CD1c-positive myeloid dendritic cell (primary cell): ENCODE measurements around the gene LONRF2.
"Not testable (repeated sequence)": the region's sequence is repeated elsewhere in the genome, so short reads cannot be mapped to it uniquely, and the experiment has no call there.

Source experiments
- DNase-seq: peaks from one replicate; pipeline ENCODE4 v3.0.0-alpha.2; 2016; ENCODE audit errors: extremely low spot score

The LONRF2 gene

GRCh38 chr2:100321866-100322820 lies at the start of gene LONRF2:
LONRF2 (minus strand) TSS chr2:100322501; CDS start chr2:100322093, 408 bp downstream.
- peak; percentile 7 for DNase-seq

GRCh38 chr2:100367163-100367562 lies 44.9 kb upstream of the LONRF2 start:
- no peak for DNase-seq

GRCh38 chr2:100365434-100365833 lies 43.1 kb upstream of the LONRF2 start:
- DNase-seq, result no peak

DNA sequence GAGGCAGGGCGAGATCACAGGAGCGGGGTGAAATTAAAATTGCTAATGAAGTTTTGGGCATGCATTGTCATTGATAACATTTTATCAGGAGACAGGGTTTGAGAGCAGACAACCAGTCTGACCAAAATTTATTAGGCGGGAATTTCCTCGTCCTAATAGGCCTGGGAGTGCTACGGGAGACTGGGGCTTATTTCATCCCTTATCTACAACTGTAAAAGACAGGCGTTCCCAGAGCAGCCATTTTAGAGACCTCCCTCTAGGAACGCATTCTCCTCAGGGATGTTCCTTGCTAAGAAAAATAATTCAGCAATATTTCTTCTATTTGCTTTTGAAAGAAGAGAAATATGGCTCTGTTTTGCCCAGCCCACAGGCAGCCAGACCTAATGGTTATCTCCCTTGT lies 40.0 kb upstream of the LONRF2 start:
- not testable (repeated sequence) for DNase-seq

DNA sequence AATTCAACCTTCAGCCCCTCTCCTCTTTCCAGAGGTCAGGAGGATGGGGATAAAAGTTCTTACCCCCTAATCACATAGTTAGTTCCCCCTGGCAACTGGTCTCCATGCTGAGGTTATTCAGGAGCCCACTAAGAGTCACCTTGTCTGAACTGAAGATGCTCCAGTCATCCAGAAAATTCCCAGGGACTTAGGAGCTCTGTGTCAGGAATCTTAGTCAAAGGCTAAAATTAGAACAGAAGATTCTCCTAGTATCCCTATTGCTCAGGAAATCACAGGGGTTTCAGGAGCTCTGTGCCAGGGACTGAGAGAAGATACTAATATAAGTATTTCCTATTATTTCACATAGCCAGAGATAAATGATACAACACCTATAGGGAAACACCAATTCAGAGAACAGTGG lies 37.3 kb upstream of the LONRF2 start:
- no peak for DNase-seq

DNA sequence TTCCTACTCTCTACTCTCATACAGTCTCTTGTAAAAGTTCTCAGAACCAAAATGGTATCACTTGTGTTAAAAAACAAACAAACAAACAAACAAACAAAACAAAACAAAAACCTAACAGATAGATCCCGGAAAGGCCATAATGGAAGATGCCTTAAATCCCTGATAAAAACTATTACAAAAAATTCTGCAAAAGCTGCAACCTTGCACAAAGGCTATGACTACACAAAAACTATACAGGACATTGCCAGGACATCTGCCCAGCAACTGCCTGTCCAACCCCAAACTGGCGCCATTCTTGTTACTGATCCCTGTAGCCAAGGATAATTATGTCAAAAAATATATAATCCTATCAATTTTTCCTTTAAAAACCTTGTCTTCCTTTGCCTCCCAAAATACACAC lies 36.3 kb upstream of the LONRF2 start:
- DNase-seq, result no peak

GRCh38 chr2:100352521-100352920 lies 30.2 kb upstream of the LONRF2 start:
- DNase-seq, result no peak

GRCh38 chr2:100350661-100351185 lies 28.4 kb upstream of the LONRF2 start:
- DNase-seq, result no peak

- DNase-seq, result not testable (repeated sequence)
Measured at GRCh38 chr2:100345144-100345543, 22.8 kb upstream of the LONRF2 start.

- no peak for DNase-seq
Measured at GRCh38 chr2:100344433-100344832, 22.1 kb upstream of the LONRF2 start.

- DNase-seq, result not testable (repeated sequence)
Measured at GRCh38 chr2:100342466-100342865, 20.2 kb upstream of the LONRF2 start.

GRCh38 chr2:100339823-100340222 lies 17.5 kb upstream of the LONRF2 start:
- no peak for DNase-seq

GRCh38 chr2:100334929-100335328 lies 12.6 kb upstream of the LONRF2 start:
- no peak for DNase-seq

GRCh38 chr2:100327742-100328141 lies 5.4 kb upstream of the LONRF2 start:
- DNase-seq, result no peak

DNA sequence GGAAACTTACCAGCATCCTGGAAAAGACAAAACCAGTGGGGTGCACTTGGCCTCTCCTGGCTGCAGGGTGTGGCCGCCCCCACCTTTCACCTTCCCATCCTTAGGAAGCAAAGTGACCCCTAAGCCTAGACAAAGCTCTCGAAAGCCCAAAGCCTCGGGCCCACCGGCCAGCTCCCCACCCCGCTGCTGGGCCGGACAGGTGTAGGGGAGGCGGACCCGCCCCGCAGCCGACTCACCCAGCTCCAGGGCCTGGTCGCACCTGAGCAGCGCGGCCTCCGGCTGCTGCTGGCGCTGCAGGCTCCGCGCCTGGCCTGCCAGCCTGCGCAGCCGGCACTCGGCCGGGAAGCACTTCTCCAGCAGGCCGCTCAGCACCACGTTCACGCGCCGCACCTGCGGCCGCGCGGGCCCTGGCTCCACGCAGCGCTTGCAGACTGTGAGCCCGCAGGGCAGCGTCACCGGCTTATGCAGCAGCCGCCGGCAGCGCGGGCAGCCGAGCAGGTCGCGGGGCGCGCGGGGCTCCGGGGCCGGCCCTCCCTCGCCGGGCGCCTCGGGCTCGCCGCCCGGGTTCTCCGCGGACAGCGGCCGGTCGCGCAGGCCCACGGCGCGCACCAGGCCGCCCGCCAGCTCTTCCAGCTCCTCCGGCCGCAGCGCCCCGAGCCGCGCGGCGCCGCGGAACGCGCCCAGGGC lies 979 bp downstream of the LONRF2 start:
- no peak for DNase-seq

GRCh38 chr2:100320547-100321178 lies 1.6 kb downstream of the LONRF2 start:
- DNase-seq, result no peak

- DNase-seq, result no peak
Measured at GRCh38 chr2:100317634-100318033, 4.7 kb downstream of the LONRF2 start.

DNA sequence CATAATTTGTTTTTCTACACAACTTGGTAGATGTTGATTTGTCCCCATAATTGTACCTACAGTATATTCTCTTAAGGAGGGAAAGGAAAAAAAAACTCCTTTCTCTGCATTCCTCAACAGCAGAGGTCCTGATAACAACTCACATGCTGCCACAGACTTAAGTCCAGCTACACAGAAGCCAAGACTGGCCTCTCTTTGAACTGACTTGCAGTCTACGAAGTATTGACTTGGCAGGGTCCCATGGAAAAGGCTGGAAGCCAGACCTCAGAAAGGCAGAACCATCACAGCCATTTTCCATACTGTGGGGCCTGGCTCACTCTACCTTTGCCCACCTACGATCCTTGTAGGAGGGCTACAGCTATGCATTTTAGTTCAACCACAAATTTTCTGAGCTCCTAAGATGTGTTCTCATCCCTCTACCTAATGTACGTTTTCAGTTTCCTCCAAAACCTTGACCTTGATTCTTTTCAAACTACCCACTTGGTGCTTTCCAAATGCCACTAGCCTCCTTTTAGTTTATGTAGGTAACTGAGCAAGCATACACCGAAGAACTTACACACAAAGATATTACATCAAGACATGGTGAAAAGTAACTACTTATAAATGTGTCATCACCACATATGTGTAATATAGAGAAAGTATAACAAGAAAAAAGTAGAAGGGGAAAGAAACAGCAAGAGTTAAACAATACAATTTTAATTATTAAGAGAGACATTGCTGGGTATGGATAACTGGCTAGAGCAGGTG lies 12.2 kb downstream of the LONRF2 start:
- no peak for DNase-seq

DNA sequence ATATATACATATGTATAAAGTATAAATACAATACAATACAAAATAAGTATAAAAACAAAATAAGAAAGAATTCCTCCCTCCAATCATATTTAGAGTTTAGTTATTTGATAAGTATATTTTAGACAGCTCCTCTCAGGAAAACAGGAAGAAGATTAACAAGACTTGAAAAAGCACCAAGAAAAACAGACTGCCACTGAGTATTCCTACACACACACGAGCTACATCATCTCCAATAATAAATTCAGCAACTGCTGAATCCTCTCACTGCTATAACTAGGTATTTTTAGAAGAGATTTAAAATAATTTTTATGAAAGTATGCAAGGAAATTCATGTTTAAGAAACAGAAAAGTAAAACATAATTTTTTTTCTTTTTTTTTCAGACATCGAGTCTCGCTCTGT lies 13.0 kb downstream of the LONRF2 start:
- DNase-seq, result no peak

- DNase-seq, result no peak
Measured at GRCh38 chr2:100303744-100304143, 18.6 kb downstream of the LONRF2 start.

GRCh38 chr2:100302585-100302892 lies 19.8 kb downstream of the LONRF2 start:
- DNase-seq, result no peak
